WTC11 (cell line): ENCODE measurements around the gene DGKG. TPM values are rescaled to one million over a fixed set of nuclear protein-coding genes. Genes with fewer than 3 reads are reported as not detected.

ENCODE experiments used
- ATAC-seq: fragments of 200-7000 bp; cut with Tn5 transposase; 2 replicates; pipeline ENCODE4 v1.10.0; 2021; ENCODE audit warnings: mild to moderate bottlenecking, moderate library complexity
- CTCF ChIA-PET: fragments of 300-600 bp; sonication (Branson Sonifier 250); formaldehyde crosslinking; loops from one replicate; lab custom pipeline; 2021; ENCODE audit warnings: antibody characterized with exemption; lab: Charles Lee
- POLR2A ChIA-PET: fragments of 350-600 bp; sonication (Branson Sonifier 250); formaldehyde crosslinking; loops from one replicate; lab custom pipeline; 2021; ENCODE audit warnings: antibody characterized with exemption; lab: Charles Lee
- DNase-seq: peaks from one replicate; pipeline ENCODE4 v3.0.0; 2021; ENCODE audit warnings: low spot score
- H3K27ac Mint-ChIP-seq: 2 replicates; pipeline ENCODE4 v1.8.0; 2021; ENCODE audit warnings: mixed read lengths
- H3K27me3 Mint-ChIP-seq: 2 replicates; pipeline ENCODE4 v1.8.0; 2021; ENCODE audit warnings: low read depth, mild to moderate bottlenecking, moderate library complexity, mixed read lengths
- H3K36me3 Mint-ChIP-seq: 2 replicates; pipeline ENCODE4 v1.8.0; 2021; ENCODE audit warnings: mixed read lengths
- H3K4me1 Mint-ChIP-seq: 2 replicates; pipeline ENCODE4 v1.8.0; 2022; ENCODE audit warnings: mixed read lengths
- H3K4me3 Mint-ChIP-seq: 2 replicates; pipeline ENCODE4 v1.8.0; 2021; ENCODE audit warnings: mild to moderate bottlenecking, moderate library complexity, mixed read lengths
- H3K9me3 Mint-ChIP-seq: 2 replicates; pipeline ENCODE4 v1.8.0; 2021; ENCODE audit warnings: mixed read lengths
- CBFB ChIP-seq: sonication (generic); formaldehyde crosslinking; IDR thresholded peaks from 2 replicates; pipeline ENCODE4 v1.8.1; 2022; ENCODE audit warnings: mild to moderate bottlenecking, low read depth, missing genetic modification reagents
- E2F4 ChIP-seq: sonication (generic); formaldehyde crosslinking; IDR thresholded peaks from 2 replicates; pipeline ENCODE4 v1.8.1; 2022; ENCODE audit warnings: low read depth, mild to moderate bottlenecking, moderate library complexity, missing genetic modification reagents, borderline replicate concordance
- EMX1 ChIP-seq: fragments of 250-450 bp; sonication (Bioruptor Pico); IDR thresholded peaks from 2 replicates; pipeline ENCODE4 v1.8.0; 2021; ENCODE audit warnings: mild to moderate bottlenecking
- FOXK1 ChIP-seq: sonication (generic); formaldehyde crosslinking; IDR thresholded peaks from 2 replicates; pipeline ENCODE4 v1.8.0; 2022; ENCODE audit warnings: mild to moderate bottlenecking, moderate library complexity, missing genetic modification reagents
- JAZF1 ChIP-seq: fragments of 250-450 bp; sonication (Bioruptor Pico); IDR thresholded peaks from 2 replicates; pipeline ENCODE4 v1.9.0; 2021; ENCODE audit warnings: moderate library complexity, mild to moderate bottlenecking, inconsistent platforms
- NFATC4 ChIP-seq: fragments of 250-450 bp; sonication (Bioruptor Pico); IDR thresholded peaks from 2 replicates; pipeline ENCODE4 v1.9.0; 2021; ENCODE audit warnings: mild to moderate bottlenecking
- NR2C2 ChIP-seq: sonication (generic); formaldehyde crosslinking; IDR thresholded peaks from 2 replicates; pipeline ENCODE4 v1.8.0; 2022; ENCODE audit warnings: mild to moderate bottlenecking, missing genetic modification reagents
- NR3C1 ChIP-seq: sonication (generic); formaldehyde crosslinking; conservative IDR thresholded peaks from 2 replicates; pipeline ENCODE4 v1.8.1; 2023; ENCODE audit warnings: low read depth, mild to moderate bottlenecking, missing genetic modification reagents
- RORB ChIP-seq: fragments of 250-450 bp; sonication (Bioruptor Pico); IDR thresholded peaks from 2 replicates; pipeline ENCODE4 v1.9.0; 2021; ENCODE audit warnings: mild to moderate bottlenecking
- TCF7 ChIP-seq: sonication (generic); formaldehyde crosslinking; IDR thresholded peaks from 2 replicates; pipeline ENCODE4 v1.8.0; 2022; ENCODE audit warnings: mild to moderate bottlenecking, low read depth, missing genetic modification reagents, moderate library complexity
- TP53 ChIP-seq: sonication (generic); formaldehyde crosslinking; IDR thresholded peaks from 2 replicates; pipeline ENCODE4 v1.8.1; 2023; ENCODE audit warnings: mild to moderate bottlenecking, missing genetic modification reagents
- ZNF121 ChIP-seq: sonication (generic); formaldehyde crosslinking; IDR thresholded peaks from 2 replicates; pipeline ENCODE4 v1.8.0; 2023; ENCODE audit warnings: missing genetic modification reagents
- ZNF416 ChIP-seq: fragments of 250-450 bp; sonication (Bioruptor Pico); IDR thresholded peaks from 2 replicates; pipeline ENCODE4 v1.9.0; 2021; ENCODE audit warnings: mild to moderate bottlenecking, inconsistent platforms
- ZNF671 ChIP-seq: fragments of 250-450 bp; sonication (Bioruptor Pico); IDR thresholded peaks from 2 replicates; pipeline ENCODE4 v1.8.0; 2021; ENCODE audit warnings: mild to moderate bottlenecking
- total RNA-seq: library from RNA; stranded (reverse); gene quantifications from 3 replicates; pipeline ENCODE4 v1.2.3, GENCODE V29; 2021
- TF ChIP-seq, protein P1 (sequence below): sonication (generic); formaldehyde crosslinking; IDR thresholded peaks from 2 replicates; pipeline ENCODE4 v1.8.1; 2022; ENCODE audit warnings: mild to moderate bottlenecking, moderate library complexity, missing genetic modification reagents
- TF ChIP-seq, protein P2 (sequence below): sonication (generic); formaldehyde crosslinking; IDR thresholded peaks from 2 replicates; pipeline ENCODE4 v1.8.1; 2023; ENCODE audit warnings: mild to moderate bottlenecking, moderate library complexity, missing genetic modification reagents
- TF ChIP-seq, protein P3 (sequence below): sonication (generic); formaldehyde crosslinking; IDR thresholded peaks from 2 replicates; pipeline ENCODE4 v1.8.0; 2023; ENCODE audit warnings: missing genetic modification reagents
- TF ChIP-seq, protein P4 (sequence below): sonication (generic); formaldehyde crosslinking; conservative IDR thresholded peaks from 2 replicates; pipeline ENCODE4 v1.8.1; 2022; ENCODE audit warnings: mild to moderate bottlenecking, missing genetic modification reagents
- TF ChIP-seq, protein P5 (sequence below): sonication (generic); formaldehyde crosslinking; IDR thresholded peaks from 2 replicates; pipeline ENCODE4 v1.8.1; 2023; ENCODE audit warnings: mild to moderate bottlenecking, missing genetic modification reagents, moderate library complexity

DGKG gene
- total RNA-seq, 1 experiment from 2014 or later, result 0.92 TPM

- ChIA-PET POLR2A (interaction anchor here (0.6 kb wide), 2 partner anchors 54 to 141 kb away, joined by 3 to 4 read pairs; no protein-coding TSS in a partner anchor), CTCF (interaction anchor here (1.0 to 1.3 kb wide), 4 partner anchors 10 to 292 kb away, joined by 3 to 6 read pairs (median 4); no protein-coding TSS in a partner anchor)
- Mint-ChIP-seq H3K4me1 (peaks cover 12% of the 10 kb centered on the region; the same call in 1 of the 2 replicates), H3K27me3 (peaks cover 3% of the 10 kb centered on the region; the same call in 1 of the 2 replicates), H3K9me3 (no peaks in the 10 kb centered on the region), H3K36me3 (no peaks in the 10 kb centered on the region), H3K4me3 (no peak overlapping the region), H3K27ac (no peak overlapping the region)
- no peak for TF ChIP-seq ZNF416 (CRISPR knock-in tag)
- no peak for TF ChIP-seq ZNF121 (CRISPR knock-in tag)
- TF ChIP-seq, protein P1, sequence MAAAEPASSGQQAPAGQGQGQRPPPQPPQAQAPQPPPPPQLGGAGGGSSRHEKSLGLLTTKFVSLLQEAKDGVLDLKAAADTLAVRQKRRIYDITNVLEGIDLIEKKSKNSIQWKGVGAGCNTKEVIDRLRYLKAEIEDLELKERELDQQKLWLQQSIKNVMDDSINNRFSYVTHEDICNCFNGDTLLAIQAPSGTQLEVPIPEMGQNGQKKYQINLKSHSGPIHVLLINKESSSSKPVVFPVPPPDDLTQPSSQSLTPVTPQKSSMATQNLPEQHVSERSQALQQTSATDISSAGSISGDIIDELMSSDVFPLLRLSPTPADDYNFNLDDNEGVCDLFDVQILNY, result no peak
- TF ChIP-seq FOXK1, result no peak
- TF ChIP-seq TCF7, result no peak
- TF ChIP-seq RORB, result no peak
- TF ChIP-seq JAZF1 (CRISPR knock-in tag), result no peak
- no peak for TF ChIP-seq NR3C1
- TF ChIP-seq CBFB (CRISPR knock-in tag), result no peak
- no peak for TF ChIP-seq EMX1 (CRISPR knock-in tag)
- ATAC-seq (no peak), DNase-seq (no peak)
Observed at GRCh38 chr3:186248850-186249249, 113.2 kb downstream of the DGKG start.

- DNase-seq (no peak), ATAC-seq (no peak)
- H3K27ac Mint-ChIP-seq, result no peak overlapping the region
- ChIA-PET CTCF (interaction anchor here (1.0 to 1.5 kb wide), 5 partner anchors 11 to 292 kb away, joined by 3 to 6 read pairs (median 4); no protein-coding TSS in a partner anchor), POLR2A (no interaction called here)
- peaks cover 9% of the 10 kb centered on the region; the same call in 1 of the 2 replicates for H3K4me1 Mint-ChIP-seq
- no peaks in the 10 kb centered on the region for H3K9me3 Mint-ChIP-seq
- H3K36me3 Mint-ChIP-seq, result no peaks in the 10 kb centered on the region
- H3K4me3 Mint-ChIP-seq, result no peak overlapping the region
- H3K27me3 Mint-ChIP-seq, result peaks cover 3% of the 10 kb centered on the region; the same call in 1 of the 2 replicates
- no peak for TF ChIP-seq ZNF671 (CRISPR knock-in tag)
- no peak for TF ChIP-seq NFATC4 (CRISPR knock-in tag)
- TF ChIP-seq FOXK1, result no peak
- no peak for TF ChIP-seq NR2C2 (CRISPR knock-in tag)
- TF ChIP-seq, protein P2, sequence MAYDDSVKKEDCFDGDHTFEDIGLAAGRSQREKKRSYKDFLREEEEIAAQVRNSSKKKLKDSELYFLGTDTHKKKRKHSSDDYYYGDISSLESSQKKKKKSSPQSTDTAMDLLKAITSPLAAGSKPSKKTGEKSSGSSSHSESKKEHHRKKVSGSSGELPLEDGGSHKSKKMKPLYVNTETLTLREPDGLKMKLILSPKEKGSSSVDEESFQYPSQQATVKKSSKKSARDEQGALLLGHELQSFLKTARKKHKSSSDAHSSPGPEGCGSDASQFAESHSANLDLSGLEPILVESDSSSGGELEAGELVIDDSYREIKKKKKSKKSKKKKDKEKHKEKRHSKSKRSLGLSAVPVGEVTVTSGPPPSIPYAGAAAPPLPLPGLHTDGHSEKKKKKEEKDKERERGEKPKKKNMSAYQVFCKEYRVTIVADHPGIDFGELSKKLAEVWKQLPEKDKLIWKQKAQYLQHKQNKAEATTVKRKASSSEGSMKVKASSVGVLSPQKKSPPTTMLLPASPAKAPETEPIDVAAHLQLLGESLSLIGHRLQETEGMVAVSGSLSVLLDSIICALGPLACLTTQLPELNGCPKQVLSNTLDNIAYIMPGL (CRISPR knock-in tag), result no peak
- no peak for TF ChIP-seq E2F4
- TF ChIP-seq, protein P3, sequence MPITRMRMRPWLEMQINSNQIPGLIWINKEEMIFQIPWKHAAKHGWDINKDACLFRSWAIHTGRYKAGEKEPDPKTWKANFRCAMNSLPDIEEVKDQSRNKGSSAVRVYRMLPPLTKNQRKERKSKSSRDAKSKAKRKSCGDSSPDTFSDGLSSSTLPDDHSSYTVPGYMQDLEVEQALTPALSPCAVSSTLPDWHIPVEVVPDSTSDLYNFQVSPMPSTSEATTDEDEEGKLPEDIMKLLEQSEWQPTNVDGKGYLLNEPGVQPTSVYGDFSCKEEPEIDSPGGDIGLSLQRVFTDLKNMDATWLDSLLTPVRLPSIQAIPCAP (CRISPR knock-in tag), result no peak
- no peak for TF ChIP-seq TP53 (CRISPR knock-in tag)
- TF ChIP-seq, protein P4, sequence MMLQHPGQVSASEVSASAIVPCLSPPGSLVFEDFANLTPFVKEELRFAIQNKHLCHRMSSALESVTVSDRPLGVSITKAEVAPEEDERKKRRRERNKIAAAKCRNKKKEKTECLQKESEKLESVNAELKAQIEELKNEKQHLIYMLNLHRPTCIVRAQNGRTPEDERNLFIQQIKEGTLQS, result no peak
- TF ChIP-seq, protein P5, sequence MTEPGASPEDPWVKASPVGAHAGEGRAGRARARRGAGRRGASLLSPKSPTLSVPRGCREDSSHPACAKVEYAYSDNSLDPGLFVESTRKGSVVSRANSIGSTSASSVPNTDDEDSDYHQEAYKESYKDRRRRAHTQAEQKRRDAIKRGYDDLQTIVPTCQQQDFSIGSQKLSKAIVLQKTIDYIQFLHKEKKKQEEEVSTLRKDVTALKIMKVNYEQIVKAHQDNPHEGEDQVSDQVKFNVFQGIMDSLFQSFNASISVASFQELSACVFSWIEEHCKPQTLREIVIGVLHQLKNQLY (CRISPR knock-in tag), result no peak
Observed at GRCh38 chr3:186247821-186248814, 113.9 kb downstream of the DGKG start.
